ENCODE results near the gene ZFP92.
"Not testable (repeated sequence)": the region's sequence is repeated elsewhere in the genome, so short reads cannot be mapped to it uniquely, and the experiment has no call there.

ZFP92 gene

GRCh38 chrX:153396320-153397195 lies 14.7 kb upstream of the ZFP92 start:
- DNase-seq (ENCODE audit: low read depth), result no peak
- TF ChIP-seq CTCF (conservative IDR thresholded peaks at IDR 0.05; ENCODE audit: low read depth, low read length), result no peak
- H3K4me3 ChIP-seq (ENCODE audit: low read length), result no peak overlapping the region

- TF ChIP-seq CTCF (conservative IDR thresholded peaks at IDR 0.05; ENCODE audit: low read depth, low read length), result no peak
- no peak for DNase-seq (ENCODE audit: low read depth)
These were observed 13.9 kb upstream of the ZFP92 start for GRCh38 chrX:153397256-153397960.

GRCh38 chrX:153398275-153398960 lies 12.9 kb upstream of the ZFP92 start:
- DNase-seq (ENCODE audit: low read depth), result no peak
- H3K4me3 ChIP-seq (ENCODE audit: low read length), result no peak overlapping the region
- no peak for TF ChIP-seq CTCF (conservative IDR thresholded peaks at IDR 0.05; ENCODE audit: low read depth, low read length)

More at GRCh38 chrX:153397256-153397960, 13.9 kb upstream of the ZFP92 start:
- no peak overlapping the region for H3K4me3 ChIP-seq (ENCODE audit: low read length)

GRCh38 chrX:153400146-153401132 lies 10.8 kb upstream of the ZFP92 start:
- DNase-seq (ENCODE audit: low read depth), result no peak
- TF ChIP-seq CTCF (conservative IDR thresholded peaks at IDR 0.05; ENCODE audit: low read depth, low read length), result peak; percentile 73
- H3K4me3 ChIP-seq (ENCODE audit: low read length), result no peak overlapping the region

- no peak for TF ChIP-seq CTCF (conservative IDR thresholded peaks at IDR 0.05; ENCODE audit: low read depth, low read length)
- no peak for DNase-seq (ENCODE audit: low read depth)
- no peak within 1 kb of the TSS for H3K4me3 ChIP-seq (ENCODE audit: low read length)
These were observed 10.0 kb upstream of the ZFP92 start, which contains the start of gene PNMA6E for GRCh38 chrX:153401133-153401764. PNMA6E (minus strand) TSS chrX:153401350; CDS start chrX:153398849, 2,501 bp downstream.

- not testable (repeated sequence) for DNase-seq (ENCODE audit: low read depth); H3K4me3 ChIP-seq (ENCODE audit: low read length)
These were observed 6.9 kb upstream of the ZFP92 start for GRCh38 chrX:153404333-153404732.

Data from retinal pigment epithelial cell (primary cell).